ENCODE measurements around the gene COA8.
A peak's percentile ranks its signal among the peaks of the same experiment; 100 is the strongest.

Gene COA8, protein sequence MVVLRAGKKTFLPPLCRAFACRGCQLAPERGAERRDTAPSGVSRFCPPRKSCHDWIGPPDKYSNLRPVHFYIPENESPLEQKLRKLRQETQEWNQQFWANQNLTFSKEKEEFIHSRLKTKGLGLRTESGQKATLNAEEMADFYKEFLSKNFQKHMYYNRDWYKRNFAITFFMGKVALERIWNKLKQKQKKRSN

DNA sequence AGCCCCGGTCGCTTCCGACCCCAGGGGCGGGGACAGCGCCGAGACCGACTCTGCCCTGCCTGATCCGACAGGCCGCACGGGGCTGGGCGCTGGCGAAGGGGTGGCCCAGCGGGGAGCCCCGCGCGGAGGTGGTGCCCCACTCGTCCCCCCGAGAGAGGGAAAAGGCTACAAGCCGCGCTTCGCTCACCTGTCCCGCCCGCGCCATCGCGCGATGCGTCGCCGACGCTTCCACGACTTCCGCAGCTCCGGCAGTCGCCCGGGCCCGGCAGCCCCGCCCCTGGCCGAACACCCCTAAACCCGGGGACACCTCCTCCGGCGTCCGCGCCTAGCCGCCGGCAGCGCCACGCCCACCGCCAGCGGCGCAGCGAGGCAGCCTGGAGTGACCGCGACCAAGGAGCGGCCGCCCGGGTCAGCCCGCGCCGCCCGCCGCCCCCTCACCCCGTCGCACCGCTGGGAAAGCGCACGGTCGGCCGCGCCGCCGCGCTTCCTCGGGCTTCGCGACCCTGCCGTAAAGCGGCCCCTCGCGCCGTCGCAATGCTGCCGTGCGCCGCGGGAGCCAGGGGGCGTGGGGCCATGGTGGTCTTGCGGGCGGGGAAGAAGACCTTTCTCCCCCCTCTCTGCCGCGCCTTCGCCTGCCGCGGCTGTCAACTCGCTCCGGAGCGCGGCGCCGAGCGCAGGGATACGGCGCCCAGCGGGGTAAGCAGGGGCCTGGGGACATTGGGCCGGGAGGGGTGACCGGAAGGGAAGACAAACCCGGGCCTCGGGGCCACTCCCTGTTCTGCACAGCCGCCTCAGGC lies at the start of gene COA8, which contains the start of gene BAG5:
TSS of gene COA8 (plus strand) at position 532 of the 797 bp plus-strand sequence. CDS start at position 574, 42 bp downstream.
TSS of gene BAG5 (minus strand) at position 229 of the 797 bp plus-strand sequence. CDS start 1,493 bp downstream, outside the sequence.
- DNase-seq (ENCODE audit: low read depth), result peak; percentile 77

DNA sequence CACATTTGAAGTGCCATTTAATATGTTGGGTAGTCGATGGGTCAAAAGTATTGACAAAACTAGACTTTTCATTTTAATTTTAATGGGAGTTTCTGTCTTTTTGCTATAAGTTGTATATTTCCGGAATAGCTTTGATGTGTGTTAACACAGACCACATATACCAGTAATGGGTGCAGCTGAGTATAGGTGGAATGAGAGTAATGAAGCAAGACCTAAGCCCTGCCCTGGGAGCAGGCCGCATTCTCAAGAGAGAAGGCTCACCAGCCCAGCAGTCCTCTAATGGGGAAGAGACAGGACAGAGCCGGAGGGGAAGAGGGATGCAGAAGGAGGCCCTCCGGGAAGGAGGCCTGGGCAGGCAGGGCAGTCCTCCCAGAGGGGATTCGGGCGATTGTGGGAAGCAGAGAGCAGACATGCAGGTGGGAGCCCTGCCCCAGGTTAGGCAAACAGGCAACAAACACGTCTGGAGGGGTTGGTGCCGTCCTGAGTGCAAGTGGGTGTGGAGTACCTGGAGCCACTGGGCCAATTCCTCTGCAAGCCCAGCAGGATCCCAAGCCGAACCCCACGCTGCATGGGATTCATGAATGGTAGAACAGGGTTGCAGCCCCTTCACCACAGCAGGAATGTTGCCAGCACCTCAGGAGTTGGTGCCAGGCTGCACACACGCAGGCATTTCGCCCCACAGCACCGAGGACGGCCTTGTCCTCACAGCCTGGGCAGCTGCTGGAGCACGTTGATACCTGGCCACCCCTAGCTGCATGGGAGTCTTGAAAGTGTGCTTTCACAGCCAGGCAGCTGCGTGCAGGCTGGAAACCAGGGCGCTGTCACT lies 48.0 kb upstream of the COA8 start:
- no peak for DNase-seq (ENCODE audit: low read depth)

DNA sequence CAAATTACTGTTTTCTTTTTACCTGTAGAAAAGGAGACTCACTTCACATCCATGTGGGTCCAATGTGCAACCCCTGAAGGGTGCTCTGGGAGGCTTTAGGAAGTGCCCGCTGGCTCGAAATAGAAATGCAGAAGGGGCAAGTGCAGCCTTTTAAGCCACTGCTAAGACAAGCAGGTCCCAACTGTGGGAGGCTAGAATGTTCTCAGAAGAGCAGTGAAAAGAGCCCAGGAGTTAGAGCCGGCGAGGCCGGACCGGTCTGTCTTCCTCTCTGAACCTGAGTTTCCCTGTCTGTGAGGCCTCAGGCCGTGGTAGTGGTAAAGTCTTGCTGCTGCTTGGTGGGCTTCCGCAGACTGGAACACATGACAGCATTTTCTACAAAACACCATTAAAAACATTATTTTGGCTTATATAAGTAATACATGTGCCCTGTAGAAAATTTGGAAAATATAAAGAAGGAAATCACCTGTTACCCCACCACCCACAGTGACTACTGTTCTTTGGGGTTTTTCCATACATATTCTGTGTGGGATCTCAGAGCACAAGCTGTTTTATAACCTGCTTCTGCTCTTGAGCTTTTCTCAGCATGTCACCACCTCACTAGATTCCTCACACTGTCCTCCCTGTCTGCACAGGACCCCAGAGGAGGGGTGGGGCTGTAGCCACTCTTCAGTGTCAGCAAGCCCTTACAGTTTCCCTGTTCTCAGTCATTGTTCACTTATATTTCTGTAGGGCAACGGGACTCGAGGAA lies 46.2 kb upstream of the COA8 start:
- no peak for DNase-seq (ENCODE audit: low read depth)

DNA sequence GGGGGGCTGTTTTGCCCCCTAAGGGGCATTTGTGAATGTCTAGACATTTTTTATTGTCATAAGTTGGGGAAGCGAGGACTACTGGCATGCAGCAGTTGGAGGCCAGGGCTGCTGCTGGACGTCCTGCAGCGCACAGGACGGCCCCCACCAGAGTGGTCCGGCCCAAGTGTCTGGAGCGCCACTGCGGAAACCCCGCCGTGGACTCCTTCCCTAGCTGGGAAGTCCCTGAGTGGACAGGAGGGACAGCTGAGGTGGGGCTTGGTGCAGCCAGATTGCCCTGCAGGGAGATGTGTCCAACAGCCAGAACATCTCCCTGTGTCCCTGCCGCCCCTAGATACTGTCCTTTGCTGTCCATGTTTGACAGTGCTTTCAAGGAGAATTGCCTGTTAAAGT lies 45.6 kb upstream of the COA8 start:
- no peak for DNase-seq (ENCODE audit: low read depth)

DNA sequence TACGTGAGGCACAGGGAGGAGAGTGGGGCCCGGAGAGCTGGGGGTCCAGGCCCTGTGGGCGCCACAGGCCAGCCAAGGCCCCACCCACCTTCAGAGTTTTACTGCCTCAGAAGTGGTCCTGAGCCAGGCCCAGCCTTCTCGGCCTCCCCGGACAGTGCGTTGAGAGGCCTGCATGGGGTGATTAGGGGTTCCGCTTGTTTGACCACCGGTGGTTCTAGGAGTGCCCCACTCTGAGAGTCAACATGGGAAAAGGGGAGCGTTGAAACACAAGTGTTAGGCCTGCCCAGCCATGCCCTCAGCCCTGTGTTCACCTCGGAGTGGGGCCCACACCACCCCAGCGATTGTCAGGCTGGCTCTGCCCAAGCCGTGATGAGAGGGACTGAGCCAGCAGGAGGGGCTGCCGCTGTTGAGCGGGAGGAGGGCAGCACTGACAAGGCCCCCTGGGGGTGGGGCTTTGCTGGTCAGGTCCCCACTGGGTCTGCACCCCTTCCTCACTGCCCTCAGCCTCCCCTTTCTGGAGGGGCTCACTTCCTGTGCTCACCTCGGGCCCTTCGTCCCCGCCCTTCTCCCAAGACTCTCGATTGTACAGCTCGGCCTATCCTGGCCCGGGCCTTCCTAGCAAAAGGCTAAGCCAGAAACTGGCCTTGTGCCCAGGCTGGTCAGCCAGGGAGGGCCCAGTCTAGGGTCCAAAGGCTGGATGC lies 44.9 kb upstream of the COA8 start:
- DNase-seq (ENCODE audit: low read depth), result no peak

DNA sequence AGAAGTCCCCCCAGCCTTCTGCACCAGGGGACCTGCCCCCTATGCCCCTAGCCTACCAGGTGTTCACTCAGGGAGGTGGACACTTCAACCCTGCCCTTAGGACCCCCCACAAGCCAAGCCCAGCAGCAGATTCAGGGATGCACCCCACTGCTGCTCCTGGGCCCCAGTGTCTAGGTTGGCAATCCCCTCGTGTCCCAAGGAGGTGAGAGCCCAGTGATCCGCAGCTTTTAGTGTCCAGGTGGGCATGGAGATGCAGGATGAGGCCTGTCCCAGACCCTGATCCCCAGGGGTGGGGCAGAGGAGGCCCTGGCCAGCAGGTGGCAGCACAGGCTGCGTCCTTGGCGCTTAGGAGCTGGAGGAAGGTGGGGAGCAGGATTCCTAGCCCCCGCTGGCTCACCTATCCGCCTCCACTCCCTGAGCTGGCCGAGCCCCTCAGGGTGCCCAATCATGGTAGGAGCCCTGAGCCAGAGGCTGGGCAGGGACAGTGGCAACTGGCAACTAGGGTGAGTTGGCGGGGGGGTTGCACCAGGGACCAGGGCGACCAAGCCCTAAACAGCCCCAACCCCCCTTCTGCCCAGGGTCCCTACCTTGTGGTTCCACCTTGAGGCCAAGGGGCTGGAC lies 44.2 kb upstream of the COA8 start:
- DNase-seq (ENCODE audit: low read depth), result peak; percentile 40

DNA sequence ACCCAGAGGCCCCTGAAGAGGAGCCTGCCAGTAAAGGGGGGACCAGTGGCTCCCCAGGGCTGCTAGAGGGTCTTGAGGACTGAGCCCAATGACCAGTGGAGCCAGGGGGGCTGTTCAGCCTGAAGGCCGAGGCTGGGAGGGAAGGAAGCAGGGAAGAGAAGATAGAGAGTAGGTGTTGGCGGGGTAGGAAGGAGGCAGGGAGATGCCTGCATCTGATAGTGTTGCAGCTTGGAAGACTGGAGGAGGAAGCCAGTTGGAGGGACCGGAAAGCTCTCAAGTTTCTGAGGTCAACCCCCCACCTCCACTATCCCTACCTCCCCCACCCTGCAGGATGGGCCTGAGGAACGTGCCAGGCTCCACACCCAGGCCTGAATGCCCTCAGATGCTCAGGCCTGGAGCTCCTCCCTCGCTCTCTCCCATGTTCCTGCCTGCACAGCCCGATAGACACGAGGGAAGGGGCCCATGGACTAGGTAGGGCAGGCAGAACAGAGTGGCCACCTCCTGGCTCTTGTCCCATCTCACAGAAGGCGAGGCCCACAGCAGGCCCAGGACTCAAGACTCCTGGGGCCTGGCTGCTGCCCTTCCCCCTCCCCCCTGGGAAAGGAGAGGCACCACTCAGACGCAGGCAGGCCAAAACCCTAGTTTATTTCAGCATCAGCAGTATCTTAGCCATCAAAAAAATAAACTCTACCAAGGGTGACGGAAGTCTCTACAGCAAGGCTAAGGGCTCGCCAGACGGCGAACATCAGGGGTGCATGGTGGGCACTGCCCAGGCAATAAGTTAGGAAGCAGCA lies 43.5 kb upstream of the COA8 start:
- no peak for DNase-seq (ENCODE audit: low read depth)

DNA sequence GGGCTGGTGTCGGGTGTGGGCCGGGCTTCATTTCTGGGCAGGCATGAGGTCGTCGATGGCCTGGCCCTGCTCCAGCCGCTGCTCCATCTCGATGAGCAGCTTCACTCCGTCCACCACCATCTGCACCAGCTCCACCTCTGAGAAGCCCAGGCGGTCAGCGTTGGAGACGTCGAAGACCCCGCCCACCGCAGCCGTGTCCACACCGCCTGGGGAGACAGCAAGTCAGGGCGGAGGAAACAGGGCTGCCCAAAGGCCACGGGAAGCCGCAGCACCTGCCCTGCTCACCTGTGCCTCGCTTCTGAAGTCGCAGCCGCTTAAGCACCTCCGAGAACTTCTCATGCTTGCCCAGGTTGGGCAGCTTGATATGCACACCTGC lies 42.9 kb upstream of the COA8 start:
- DNase-seq (ENCODE audit: low read depth), result no peak

DNA sequence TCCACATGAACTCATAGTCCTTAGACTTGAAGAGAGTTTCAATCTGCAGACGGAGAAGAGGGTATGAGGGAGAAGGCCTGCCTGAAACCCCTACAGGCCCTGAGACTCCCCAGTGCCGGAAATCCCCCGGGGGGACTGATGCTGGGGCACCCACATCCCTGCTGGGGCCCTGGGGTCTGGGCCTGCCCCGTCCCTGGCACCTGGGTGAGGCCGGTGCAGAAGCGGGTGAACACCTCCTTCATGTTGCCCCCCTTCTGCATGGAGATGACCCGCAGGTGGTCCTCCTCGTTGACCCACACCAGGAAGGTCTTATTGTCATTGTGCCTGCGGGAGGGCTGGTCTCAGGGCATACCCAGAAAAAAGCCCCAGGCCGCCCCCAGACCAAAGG lies 42.5 kb upstream of the COA8 start:
- DNase-seq (ENCODE audit: low read depth), result no peak

DNA sequence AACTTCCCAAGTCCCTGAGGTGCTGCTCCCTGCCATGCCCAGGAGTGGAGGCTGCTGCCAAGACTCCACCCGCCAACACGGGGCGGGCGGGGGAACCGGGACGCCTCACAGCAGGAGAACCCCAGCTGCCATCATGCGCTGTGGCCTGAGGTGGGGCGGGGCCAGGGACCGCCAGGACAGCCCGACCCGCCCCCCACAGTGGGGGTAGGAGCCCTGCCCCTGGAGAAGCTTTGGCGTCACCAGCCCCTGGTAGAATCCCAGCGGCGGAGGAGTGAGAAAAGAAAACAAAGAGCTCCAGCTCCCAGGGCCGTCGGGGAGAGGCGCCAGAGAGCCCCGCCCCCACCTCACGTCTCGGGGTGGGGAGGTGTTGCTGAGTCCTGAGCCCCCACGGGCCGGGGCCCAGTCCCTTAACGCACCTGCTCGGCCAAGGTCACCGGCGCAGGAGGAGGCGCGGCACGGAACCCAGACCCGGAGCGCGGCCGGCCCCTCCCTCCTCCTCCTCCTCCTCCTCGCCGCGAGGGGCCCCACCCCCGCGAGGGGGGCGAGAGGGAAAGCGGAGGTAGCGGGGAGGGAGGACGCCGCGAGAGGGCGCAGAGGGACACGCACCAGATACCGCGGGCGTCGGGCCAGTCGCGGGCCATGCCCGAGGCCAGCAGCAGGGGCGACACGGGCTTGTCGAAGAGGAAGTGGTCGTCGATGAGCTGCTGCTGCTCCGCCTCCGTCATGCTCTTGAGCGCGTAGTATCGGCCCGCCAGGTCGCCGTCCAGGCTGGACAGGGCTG lies 41.9 kb upstream of the COA8 start:
- DNase-seq (ENCODE audit: low read depth), result peak; percentile 42

DNA sequence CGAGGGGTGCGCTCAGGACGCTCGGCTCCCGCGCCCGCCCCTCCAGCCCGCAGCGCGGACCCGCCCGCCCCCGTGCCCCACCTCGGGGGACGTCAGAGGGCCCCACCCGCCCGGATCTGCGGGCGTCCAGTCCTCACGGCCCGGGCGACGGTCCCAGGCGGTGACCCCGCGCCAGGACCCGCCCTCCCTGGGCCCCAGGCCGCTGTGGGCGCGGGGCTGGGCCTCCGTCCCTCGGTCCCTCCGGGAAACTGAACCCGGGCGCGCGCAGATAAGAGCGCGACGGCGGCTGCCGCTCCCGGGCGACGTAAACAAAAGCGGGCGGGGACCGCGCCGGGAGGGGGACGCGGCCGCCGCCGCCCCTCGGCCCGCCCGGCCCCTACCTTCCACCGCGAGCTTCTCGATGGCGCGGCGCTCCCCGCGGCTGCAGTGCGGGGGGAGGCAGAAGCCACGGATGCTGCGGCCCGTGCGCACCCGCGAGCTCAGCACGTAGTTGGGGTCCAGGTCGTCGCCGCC lies 41.3 kb upstream of the COA8 start:
- no peak for DNase-seq (ENCODE audit: low read depth)

DNA sequence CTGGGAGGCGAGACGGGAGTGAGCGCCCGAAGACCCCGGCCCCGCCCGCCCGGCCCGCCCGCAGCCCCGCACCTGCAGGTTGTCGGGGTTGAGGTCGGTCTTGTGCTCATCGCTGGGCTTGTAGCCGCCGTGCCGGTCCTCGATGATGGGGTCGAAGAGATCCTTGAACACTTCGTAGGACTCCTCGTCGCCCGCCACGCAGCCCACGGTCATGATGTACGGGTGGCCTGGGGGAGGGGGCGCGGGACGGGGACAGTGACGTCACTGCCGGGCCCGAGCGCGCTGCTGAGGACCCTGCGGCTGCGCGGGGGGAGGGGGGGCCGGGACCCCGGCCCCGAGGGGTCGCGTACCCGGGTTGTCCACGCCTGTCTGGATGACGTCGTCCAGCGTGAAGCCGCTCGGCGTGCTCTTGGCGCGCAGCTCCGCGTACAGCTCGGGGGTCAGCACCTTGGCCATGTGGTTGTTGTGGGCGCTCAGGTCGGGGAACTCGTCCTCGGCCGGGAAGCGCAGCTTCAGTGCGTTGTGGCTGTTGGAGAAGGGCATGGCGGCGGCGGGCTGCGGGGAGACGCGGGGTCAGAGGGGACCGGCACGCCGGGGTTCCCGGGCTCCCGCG lies 40.7 kb upstream of the COA8 start:
- no peak for DNase-seq (ENCODE audit: low read depth)

DNA sequence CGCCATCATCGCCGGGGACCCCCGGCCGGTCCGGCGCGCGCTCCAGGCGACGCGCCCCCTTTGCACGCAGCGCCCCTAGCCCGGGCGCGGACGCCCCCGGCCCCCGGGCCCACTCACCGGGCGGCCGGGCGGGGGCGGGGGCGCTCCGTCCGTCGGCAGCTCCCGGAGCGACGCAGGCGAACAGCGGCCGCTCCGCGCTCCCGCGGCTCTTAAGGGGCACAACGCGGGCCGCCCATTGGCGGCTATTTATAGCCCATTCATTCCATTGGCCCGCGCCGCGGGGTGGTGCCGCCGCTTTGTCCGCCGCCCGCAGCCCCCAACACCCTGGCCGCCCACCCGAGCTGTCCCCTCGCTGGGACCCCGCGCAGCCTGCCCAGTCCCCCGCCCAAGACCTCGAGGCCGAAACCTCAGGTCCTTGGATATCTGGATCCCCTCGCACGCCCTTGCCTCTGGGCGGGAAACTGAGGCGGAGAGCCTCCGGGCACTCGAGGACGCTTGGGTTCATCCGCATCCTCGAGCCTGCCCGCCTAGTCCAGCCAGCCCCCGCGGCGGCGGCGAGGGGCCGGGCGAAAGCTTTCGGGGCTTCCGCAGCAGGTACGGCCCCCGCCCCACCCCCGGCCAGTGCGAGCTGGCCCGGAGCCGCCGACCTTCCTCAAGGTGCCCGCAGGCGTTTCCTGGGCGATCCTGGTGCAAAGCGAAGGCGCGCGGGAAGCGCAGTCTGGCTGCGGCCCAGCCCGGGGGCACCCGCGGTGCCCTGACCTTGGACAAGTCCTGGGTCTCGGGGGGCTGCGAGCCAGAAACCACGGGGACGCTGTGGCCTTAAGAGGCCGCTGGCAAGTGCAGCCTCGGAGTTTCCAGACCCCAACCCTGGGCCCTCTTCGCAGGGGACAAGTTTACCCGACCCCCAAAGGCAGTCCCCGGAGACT lies 39.8 kb upstream of the COA8 start, which contains the start of gene CKB:
TSS of gene CKB (minus strand) at position 182 of the 926 bp plus-strand sequence. CDS start 337 bp downstream, outside the sequence.
- no peak for DNase-seq (ENCODE audit: low read depth)

DNA sequence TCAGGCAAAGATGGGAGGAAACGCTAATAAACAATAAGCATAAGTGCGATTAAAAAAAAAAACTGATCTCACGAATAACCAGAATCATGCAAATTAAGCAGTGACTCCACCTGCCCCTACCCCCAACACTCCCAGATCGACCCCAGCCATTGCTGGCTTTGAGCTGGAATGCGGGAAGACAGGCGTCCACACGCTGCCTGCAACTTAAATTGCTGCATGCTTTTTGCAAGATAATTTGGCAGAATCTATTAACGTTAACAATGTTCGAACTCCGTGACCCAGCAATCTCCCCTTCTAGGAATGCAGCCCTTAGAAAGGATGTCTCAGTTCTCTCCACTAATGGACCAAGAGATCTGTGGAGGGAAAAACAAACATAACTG lies 39.2 kb upstream of the COA8 start:
- DNase-seq (ENCODE audit: low read depth), result no peak

DNA sequence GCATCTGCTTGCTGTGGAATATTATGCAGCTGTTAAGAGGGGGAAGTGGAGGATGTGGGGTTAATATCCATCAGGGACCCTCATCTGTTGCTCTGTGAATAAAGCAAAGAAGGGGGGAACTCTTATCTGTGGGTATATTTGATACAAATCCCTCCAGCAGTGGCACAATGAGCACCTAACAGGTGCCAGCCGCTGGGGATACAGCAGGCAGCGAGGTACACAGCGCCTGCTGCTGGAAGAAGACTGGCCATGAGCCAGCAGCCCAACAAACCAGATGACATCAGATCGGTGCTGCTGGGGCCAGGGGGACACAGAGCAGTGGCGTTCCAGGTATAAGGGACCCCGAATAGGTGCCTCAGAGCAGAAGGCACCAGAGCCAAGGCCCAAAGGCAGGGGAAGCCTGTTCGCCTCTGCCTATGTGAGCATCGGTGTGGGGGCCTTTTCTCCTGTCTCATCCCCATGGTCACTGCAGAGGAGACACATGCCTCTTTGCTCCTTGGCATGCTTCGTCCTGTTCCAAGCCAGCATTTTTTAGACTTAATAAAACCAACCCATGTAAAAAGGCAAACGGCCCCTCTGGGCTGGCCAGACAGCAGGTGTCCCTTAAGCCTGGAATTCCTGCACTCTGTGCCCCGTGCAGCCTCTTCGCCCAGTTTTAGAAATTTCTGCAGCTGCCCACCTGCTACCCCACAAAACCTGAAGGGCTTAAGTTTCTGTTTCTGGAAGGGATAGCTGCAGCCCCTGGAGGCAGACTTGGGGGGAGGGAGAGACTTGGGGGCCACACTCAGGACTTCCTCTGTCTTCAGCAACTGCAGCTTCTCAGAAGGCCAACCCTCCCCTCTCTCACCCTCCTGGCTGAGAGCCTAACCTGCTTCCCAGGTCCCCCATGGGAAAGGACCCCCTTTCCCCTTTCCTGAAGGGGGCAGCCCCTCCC lies 38.5 kb upstream of the COA8 start:
- DNase-seq (ENCODE audit: low read depth), result no peak
